ENCODE data around the gene XKR7. TPM values are rescaled to one million over a fixed set of nuclear protein-coding genes. Genes with fewer than 3 reads are reported as not detected.

Gene XKR7
- total RNA-seq, 2 experiments from 2014 or later = not detected

DNA sequence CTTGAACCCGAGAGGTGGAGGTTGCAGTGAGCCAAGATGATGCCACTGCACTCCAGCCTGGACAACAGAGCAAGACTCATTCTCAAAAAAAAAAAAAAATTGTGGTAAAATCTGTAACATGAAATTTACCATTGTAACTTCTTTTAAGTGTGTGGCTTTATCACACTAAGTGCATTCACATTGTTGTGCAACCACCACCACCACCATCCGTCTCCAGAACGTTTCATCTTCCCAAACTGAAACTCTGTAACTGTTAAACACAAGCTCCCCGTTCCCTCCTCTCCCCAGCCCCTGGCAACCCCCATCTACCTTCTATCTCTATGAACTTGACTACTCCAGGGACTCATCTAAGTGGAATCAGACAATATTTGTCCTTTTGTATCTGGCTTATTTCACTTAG lies 45.8 kb upstream of the XKR7 start:
- ChIA-PET POLR2A (no interaction called here), CTCF (no interaction called here)
- peaks cover 13% of the 10 kb centered on the region for H3K4me1 Mint-ChIP-seq (ENCODE audit: low read depth)
- DNase-seq = no peak
- intact Hi-C loops (cut with micrococcal nuclease) = no loop called here
- no peak overlapping the region for H3K27ac Mint-ChIP-seq
- H3K4me3 Mint-ChIP-seq = no peak overlapping the region
- H3K9me3 Mint-ChIP-seq = no peaks in the 10 kb centered on the region
- no peaks in the 10 kb centered on the region for H3K36me3 Mint-ChIP-seq (ENCODE audit: low read depth)
- TF ChIP-seq, protein P1, sequence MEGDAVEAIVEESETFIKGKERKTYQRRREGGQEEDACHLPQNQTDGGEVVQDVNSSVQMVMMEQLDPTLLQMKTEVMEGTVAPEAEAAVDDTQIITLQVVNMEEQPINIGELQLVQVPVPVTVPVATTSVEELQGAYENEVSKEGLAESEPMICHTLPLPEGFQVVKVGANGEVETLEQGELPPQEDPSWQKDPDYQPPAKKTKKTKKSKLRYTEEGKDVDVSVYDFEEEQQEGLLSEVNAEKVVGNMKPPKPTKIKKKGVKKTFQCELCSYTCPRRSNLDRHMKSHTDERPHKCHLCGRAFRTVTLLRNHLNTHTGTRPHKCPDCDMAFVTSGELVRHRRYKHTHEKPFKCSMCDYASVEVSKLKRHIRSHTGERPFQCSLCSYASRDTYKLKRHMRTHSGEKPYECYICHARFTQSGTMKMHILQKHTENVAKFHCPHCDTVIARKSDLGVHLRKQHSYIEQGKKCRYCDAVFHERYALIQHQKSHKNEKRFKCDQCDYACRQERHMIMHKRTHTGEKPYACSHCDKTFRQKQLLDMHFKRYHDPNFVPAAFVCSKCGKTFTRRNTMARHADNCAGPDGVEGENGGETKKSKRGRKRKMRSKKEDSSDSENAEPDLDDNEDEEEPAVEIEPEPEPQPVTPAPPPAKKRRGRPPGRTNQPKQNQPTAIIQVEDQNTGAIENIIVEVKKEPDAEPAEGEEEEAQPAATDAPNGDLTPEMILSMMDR (IDR thresholded peaks at IDR 0.05) = no peak
- peaks cover 32% of the 10 kb centered on the region for H3K27me3 Mint-ChIP-seq
- no peak for ATAC-seq

DNA sequence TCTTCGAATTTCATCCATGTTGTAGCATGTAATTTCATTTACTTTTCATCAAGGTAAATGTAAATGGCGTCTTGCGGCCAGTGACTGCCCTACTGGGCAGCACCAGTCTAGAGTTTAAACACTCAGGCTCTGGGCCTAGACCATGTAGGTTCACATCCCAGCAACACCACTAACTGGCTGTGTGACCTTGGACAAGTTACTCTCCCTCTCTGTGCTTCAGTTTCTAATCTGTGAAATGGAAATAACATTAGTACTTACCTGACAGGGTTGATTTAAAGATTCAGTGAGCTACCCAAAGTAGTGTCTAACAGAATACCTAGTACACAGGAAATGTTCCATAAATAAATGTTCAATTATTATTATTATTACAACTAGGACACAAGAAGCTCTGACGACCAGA lies 45.4 kb upstream of the XKR7 start:
- Mint-ChIP-seq H3K4me3 (no peak overlapping the region), H3K27ac (no peak overlapping the region), H3K27me3 (peaks cover 32% of the 10 kb centered on the region), H3K4me1 (ENCODE audit: low read depth) (peaks cover 13% of the 10 kb centered on the region), H3K9me3 (no peaks in the 10 kb centered on the region), H3K36me3 (ENCODE audit: low read depth) (no peaks in the 10 kb centered on the region)
- ATAC-seq = no peak
- ChIA-PET CTCF (interaction anchor here (1.1 kb wide), 1 partner anchor 29 kb away, joined by 3 read pairs; the partner anchor contains the start of gene PDRG1), POLR2A (interaction anchor here (0.6 kb wide), 1 partner anchor 30 kb away, joined by 4 read pairs; no protein-coding TSS in a partner anchor)
- TF ChIP-seq, protein P1 (IDR thresholded peaks at IDR 0.05) = no peak
- intact Hi-C loops (cut with micrococcal nuclease) = no loop called here
- DNase-seq = no peak

DNA sequence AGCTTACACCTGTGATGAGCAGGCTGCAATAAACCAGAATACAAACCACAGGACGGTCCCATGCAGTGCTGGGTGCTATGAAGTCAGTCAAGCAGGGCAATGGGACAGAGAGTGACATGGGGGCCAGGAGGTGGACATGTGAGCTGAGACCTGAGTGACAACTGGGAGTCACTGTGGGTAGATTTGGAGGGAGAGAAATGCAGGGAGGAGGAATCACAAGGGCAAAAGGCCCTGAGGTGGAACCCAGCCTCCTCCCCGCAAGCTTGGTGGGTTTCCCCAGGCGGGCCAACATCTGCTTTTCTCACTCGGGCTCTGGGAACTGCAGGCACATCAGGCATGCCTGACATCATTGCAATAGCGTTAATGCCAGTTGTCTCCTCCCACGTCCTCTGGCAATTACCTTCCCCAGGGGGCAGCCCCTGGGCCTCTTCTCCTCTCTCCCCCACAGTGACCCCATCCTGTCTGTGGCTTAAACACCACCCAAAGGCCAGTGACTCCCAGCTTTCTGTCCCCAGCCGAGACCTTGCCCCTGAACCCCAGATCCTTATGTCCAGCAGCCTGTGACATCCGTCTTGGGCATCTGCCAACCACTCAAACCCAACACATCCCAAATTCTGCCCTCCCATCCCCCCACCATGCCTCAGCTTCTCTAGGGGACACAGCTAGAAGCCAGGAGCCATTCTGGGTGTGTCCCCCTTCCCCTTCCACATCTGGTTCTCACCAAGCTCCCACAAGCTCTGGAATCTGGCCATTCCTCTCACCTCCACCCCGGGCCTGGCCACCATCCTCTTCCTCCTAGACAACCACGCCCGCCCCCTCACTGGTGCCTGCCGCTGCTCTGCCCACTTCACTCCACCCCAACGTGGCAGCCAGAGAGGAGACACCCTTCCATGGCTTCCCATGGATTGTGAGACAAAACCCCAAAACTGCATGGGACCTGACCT lies 44.3 kb upstream of the XKR7 start:
- ATAC-seq = peak; percentile 93
- DNase-seq = peak; percentile 69
- ChIA-PET CTCF (interaction anchor here (1.1 to 2.1 kb wide), 3 partner anchors 28 to 107 kb away, joined by 3 to 6 read pairs (median 4); partner anchors contain the start of gene PDRG1), POLR2A (interaction anchor here (0.6 kb wide), 1 partner anchor 29 kb away, joined by 4 read pairs; no protein-coding TSS in a partner anchor)
- H3K36me3 Mint-ChIP-seq (ENCODE audit: low read depth) = no peaks in the 10 kb centered on the region
- no peak overlapping the region for H3K27ac Mint-ChIP-seq
- no peak overlapping the region for H3K4me3 Mint-ChIP-seq
- TF ChIP-seq, protein P1 (IDR thresholded peaks at IDR 0.05) = no peak
- H3K27me3 Mint-ChIP-seq = peaks cover 26% of the 10 kb centered on the region
- peaks cover 13% of the 10 kb centered on the region for H3K4me1 Mint-ChIP-seq (ENCODE audit: low read depth)
- H3K9me3 Mint-ChIP-seq = no peaks in the 10 kb centered on the region
- intact Hi-C loops (cut with micrococcal nuclease) = no loop called here

DNA sequence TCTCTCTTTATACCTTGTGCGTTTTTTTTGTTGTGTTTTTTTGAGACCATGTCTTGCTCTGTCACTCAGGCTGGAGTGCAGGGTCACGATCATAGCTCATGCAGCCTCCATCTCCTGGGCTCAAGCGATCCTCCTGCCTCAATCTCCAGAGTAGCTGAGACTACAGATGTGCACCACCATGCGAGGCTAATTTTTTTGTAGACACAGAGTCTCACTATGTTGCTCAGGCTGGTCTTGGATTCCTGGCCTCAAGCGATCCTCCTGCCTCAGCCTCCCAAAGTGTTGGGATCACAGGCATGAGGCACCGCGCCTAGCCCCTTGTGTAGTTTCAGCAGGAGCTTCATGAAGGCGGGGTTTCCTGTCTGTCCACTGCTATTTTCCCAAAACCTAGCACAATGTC lies 43.4 kb upstream of the XKR7 start:
- TF ChIP-seq, protein P1 (IDR thresholded peaks at IDR 0.05) = no peak
- Mint-ChIP-seq H3K4me1 (ENCODE audit: low read depth) (peaks cover 13% of the 10 kb centered on the region), H3K36me3 (ENCODE audit: low read depth) (no peaks in the 10 kb centered on the region), H3K27me3 (peaks cover 25% of the 10 kb centered on the region), H3K9me3 (no peaks in the 10 kb centered on the region), H3K4me3 (no peak overlapping the region), H3K27ac (no peak overlapping the region)
- intact Hi-C loops (cut with micrococcal nuclease) = no loop called here
- no peak for DNase-seq
- POLR2A ChIA-PET = no interaction called here
- CTCF ChIA-PET = interaction anchor here (2.1 kb wide), 1 partner anchor 71 kb away, joined by 6 read pairs; no protein-coding TSS in a partner anchor
- no peak for ATAC-seq

DNA sequence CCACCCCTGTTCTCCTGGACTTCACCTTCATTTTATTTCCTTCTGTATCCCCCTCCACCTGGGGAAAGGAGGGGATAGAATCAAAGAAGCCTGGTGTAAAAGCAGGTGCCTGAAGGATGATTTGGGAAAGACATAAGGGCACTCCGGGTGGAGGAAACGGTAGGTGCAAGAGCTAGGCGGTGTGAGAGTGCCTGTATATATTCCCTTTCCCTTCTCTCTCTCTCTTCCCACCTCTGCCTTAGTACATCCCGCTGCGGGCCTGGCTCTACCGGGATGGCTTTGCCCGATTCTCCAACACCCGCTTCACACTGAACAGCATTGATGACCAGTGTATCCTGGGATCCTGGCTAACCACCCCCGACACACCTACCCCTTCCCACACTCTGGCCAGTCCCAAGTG lies 42.3 kb upstream of the XKR7 start:
- H3K27ac Mint-ChIP-seq = no peak overlapping the region
- DNase-seq (no peak), ATAC-seq (no peak)
- ChIA-PET POLR2A (no interaction called here), CTCF (no interaction called here)
- TF ChIP-seq, protein P1 (IDR thresholded peaks at IDR 0.05) = no peak
- no peak overlapping the region for H3K4me3 Mint-ChIP-seq
- H3K9me3 Mint-ChIP-seq = no peaks in the 10 kb centered on the region
- H3K36me3 Mint-ChIP-seq (ENCODE audit: low read depth) = no peaks in the 10 kb centered on the region
- peaks cover 20% of the 10 kb centered on the region for H3K27me3 Mint-ChIP-seq
- intact Hi-C loops (cut with micrococcal nuclease) = no loop called here
- H3K4me1 Mint-ChIP-seq (ENCODE audit: low read depth) = peaks cover 13% of the 10 kb centered on the region
